ENCODE data around the gene EFHC1. TPM values are rescaled to one million over a fixed set of nuclear protein-coding genes. Genes with fewer than 3 reads are reported as not detected.

Gene EFHC1
- total RNA-seq, 2 experiments from 2014 or later: 4.2 to 5.1 TPM

DNA sequence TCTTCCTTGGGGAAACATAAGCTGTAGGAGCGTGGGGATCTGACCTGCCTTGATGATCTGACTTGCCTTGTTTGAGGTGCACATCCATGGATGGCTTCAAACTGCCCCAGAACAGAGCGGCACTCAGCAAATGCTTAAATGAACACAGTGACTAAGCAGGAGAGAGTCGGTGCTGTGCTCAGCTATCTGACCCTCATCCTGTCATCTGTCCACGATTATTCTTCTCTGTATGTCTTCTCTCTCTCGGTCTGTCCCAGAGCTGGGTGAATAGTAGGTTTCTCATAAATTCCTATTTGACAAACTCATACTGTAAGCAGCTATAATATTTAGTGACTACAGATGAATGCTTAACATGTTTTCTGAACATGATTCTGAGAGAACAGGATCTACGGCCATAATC lies 119.5 kb downstream of the EFHC1 start:
- POLR2A ChIA-PET: no interaction called here

DNA sequence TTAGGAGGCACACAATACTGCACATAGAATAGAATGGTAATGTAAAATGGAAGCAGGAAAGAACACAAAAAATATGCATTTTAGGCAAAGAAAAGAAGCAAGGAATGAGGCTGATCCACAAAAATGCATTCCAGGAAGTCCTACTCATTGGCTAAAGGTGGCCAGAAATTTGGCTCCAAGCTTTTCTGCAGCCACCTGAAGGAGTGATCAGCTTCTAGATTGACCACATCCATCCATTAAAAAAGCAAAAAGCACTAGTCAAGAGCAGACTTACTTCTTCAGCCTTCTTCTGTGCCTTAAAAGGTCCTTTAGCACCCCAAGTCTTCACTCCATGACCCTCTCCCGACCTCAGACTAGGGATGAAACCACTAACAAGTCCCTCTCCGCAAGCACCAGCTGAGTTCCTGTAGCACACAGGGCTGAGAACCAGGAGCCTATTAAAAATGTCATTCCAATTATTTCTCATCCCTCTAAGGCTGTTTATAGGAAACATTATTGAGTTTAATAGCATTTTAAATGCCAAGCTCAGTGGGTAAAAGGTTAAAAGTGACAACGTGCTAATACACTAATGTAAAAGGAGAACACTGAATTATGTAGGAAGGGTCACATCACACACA lies 120.3 kb downstream of the EFHC1 start:
- Mint-ChIP-seq H3K4me1 (peaks cover 26% of the 10 kb centered on the region), H3K36me3 (no peaks in the 10 kb centered on the region), H3K9me3 (no peaks in the 10 kb centered on the region), H3K4me3 (no peak overlapping the region), H3K27me3 (peaks cover 25% of the 10 kb centered on the region), H3K27ac (no peak overlapping the region)
- ATAC-seq (ENCODE audit: low read depth) (no peak), DNase-seq (no peak)
- POLR2A ChIA-PET: no interaction called here

More for the DNA sequence above, 119.5 kb downstream of the EFHC1 start:
- H3K27ac Mint-ChIP-seq: no peak overlapping the region
- H3K36me3 Mint-ChIP-seq: no peaks in the 10 kb centered on the region
- ATAC-seq (ENCODE audit: low read depth) (no peak), DNase-seq (no peak)
- H3K4me3 Mint-ChIP-seq: no peak overlapping the region
- H3K4me1 Mint-ChIP-seq: peaks cover 33% of the 10 kb centered on the region
- peaks cover 25% of the 10 kb centered on the region for H3K27me3 Mint-ChIP-seq
- no peaks in the 10 kb centered on the region for H3K9me3 Mint-ChIP-seq

DNA sequence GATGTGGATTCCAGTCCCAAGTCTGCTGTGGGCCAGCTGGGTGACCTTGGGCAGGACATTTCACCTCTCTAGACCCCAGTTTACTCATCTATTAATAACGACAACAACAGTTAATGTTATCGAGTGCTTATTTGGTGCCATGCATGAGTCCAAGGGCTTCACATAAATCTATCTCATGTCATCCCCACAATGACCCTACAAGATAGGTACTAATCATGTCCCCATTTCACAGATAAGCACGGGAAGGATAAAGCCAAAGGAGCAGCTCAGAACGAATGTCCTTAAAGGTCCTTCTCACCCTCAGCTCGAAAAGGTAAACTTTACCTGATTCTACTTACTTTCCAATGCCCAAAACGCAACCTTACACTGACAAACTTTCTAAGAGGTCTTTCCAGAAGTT lies 121.0 kb downstream of the EFHC1 start:
- Mint-ChIP-seq H3K9me3 (no peaks in the 10 kb centered on the region), H3K27me3 (peaks cover 25% of the 10 kb centered on the region), H3K36me3 (no peaks in the 10 kb centered on the region), H3K27ac (no peak overlapping the region), H3K4me3 (no peak overlapping the region), H3K4me1 (peaks cover 19% of the 10 kb centered on the region)
- DNase-seq (no peak), ATAC-seq (ENCODE audit: low read depth) (no peak)
- POLR2A ChIA-PET: no interaction called here

DNA sequence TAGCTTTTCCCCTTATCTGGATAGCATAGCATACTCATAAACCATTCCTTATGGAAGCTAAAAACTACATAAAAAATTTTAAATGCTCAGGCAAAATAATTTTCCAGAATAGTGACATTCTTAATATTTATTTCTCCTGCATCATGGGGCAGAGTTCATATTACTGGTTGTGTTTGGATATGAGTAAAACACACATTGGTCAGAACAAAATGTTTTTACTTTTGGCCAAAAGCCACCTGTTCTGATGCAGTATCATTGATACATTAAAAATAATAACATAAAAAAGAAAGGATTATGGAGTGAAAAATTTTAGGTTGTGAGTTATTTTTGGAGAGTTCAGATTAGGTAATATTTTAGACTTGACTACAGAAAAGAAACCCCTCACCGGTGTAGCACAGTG lies 123.1 kb downstream of the EFHC1 start:
- Mint-ChIP-seq H3K4me3 (no peak overlapping the region), H3K27me3 (peaks cover 23% of the 10 kb centered on the region), H3K4me1 (no peaks in the 10 kb centered on the region), H3K27ac (no peak overlapping the region), H3K9me3 (no peaks in the 10 kb centered on the region), H3K36me3 (no peaks in the 10 kb centered on the region)
- POLR2A ChIA-PET: no interaction called here
- ATAC-seq (ENCODE audit: low read depth) (no peak), DNase-seq (no peak)

DNA sequence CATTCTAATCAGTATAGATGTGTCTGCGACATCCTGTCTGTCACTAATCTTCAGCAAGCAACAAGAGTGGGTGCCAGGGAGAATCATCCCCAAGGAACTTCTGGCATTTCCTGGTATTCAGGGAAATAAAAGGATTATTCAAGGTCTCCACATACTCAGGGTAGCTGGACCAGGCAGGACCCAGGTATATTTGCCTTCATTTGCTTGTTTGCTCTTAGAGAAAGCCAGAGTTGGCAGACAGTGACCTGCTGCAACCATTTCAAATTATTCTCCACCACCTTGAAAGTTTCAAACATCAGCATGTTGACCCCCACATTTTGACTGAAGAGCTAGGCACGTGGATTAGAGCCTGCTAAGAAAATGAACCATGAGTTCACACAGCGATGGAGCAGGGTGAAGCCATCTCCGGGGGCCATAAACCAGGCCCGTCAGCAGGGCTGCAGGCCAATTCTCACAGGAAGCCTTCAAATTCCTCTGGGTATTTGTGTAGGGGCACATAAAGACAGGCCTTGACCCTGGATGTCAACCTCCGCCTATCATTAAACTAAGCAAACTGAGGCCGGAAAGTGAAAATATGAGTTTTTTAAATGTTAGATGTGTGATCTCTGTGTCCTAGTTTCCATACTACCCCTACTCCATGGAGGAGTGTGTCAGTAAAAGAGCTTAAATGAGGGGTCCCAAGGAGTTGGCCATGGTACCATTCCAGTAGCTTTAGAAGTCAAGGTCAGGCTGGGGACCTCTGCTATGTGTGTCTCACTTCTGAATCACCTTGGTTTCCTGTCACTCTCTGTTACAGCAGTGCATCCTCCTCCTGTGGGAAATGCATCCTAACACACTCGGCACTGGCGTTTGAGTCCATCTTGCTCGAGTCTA lies 123.8 kb downstream of the EFHC1 start:
- no peaks in the 10 kb centered on the region for H3K4me1 Mint-ChIP-seq
- H3K36me3 Mint-ChIP-seq: no peaks in the 10 kb centered on the region
- H3K4me3 Mint-ChIP-seq: no peak overlapping the region
- H3K27ac Mint-ChIP-seq: no peak overlapping the region
- H3K27me3 Mint-ChIP-seq: peaks cover 16% of the 10 kb centered on the region
- ATAC-seq (ENCODE audit: low read depth) (no peak), DNase-seq (no peak)
- POLR2A ChIA-PET: no interaction called here
- no peaks in the 10 kb centered on the region for H3K9me3 Mint-ChIP-seq

DNA sequence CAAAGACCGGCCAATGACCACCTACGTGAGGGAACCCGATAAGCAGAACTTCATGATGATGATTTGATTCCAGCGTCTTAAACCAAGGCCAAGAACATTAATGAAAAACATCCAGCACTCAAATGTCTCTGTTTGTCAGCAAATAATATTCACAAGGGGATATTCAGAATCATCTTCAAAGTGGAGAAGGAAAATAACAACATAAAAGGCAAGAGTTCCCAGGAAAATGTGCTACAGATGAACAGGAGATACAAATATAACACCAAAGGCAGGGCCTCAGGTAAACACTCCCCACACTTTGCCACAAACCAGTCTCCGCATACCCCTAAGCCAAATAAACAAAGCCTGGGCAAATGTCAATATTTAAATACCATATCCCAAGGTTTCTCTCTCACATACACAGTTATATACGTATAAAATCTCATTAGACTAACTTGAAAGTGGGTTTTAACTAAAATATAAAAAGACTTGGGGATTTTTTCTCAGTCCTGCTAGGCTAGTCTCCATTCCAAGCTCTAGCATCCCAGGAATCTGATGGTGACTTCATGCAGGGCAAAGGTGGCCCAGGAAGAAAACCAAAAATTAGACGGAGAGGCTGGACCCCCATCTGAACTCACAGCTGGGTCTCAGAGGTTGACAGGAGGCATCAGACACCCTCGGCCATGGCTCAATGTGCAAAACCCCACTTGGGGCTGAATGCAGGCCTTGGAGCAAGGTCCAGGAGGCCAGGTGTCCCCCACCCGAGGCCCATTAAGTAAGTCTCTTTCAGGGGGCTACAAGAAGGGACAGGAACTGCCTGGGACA lies 124.7 kb downstream of the EFHC1 start:
- no peak overlapping the region for H3K4me3 Mint-ChIP-seq
- H3K36me3 Mint-ChIP-seq: no peaks in the 10 kb centered on the region
- H3K27me3 Mint-ChIP-seq: peaks cover 7% of the 10 kb centered on the region
- POLR2A ChIA-PET: no interaction called here
- no peaks in the 10 kb centered on the region for H3K9me3 Mint-ChIP-seq
- ATAC-seq (ENCODE audit: low read depth): no peak
- H3K27ac Mint-ChIP-seq: no peak overlapping the region
- no peak for DNase-seq
- H3K4me1 Mint-ChIP-seq: no peaks in the 10 kb centered on the region

DNA sequence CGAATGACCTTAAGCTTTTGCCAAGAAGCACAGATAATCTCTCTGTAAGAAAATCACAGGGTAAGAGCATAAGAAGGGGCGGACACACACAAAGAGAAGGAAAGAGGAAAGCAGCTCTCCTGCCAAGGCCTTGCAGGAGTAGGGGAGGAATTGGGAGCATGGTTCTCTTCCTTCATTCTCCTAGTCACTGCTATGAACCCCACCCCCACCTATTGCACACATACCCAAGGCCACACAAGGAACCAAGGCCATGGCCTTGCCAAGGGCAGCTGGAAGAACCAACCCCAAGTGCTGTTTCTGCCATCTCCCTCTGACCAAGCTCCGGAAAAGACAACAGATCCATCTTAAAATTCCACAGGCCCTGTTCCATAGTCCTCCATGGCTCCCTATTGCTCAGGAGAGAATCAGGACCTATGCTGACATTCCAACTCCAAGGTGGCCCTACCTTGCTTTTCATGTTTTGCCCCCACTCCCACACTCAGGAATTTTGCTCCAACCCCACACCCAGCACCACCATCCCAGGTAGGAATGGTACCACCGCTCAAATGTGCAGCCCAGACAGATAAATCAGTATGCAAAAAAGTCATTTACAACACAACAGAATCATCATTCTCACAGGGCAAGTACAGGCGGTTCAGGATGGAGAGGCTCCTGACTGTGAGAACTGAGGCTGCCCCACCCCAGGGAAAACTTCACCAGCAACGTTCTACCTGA lies 125.4 kb downstream of the EFHC1 start:
- H3K9me3 Mint-ChIP-seq: no peaks in the 10 kb centered on the region
- POLR2A ChIA-PET: no interaction called here

DNA sequence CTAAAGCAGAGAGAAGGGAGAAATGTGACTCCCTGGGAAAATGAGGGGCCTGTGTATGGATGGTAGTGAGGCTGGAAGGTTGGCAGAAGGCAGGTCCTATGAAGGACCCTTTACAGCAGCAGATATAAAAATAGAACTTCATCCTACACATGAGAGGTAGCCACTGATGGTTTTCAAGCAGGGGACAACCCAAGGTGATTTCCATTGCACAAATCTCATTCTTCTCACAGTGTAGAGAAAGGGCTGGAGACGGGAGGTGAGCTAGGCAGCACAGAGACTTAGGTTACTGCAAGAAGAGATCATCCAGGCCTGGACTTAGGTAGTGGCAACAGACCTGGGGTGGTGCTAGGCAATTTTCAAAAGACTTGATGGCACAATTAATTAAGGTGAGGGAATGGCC lies 126.0 kb downstream of the EFHC1 start:
- Mint-ChIP-seq H3K4me3 (no peak overlapping the region), H3K27ac (no peak overlapping the region), H3K9me3 (no peaks in the 10 kb centered on the region), H3K4me1 (no peaks in the 10 kb centered on the region), H3K36me3 (no peaks in the 10 kb centered on the region), H3K27me3 (no peaks in the 10 kb centered on the region)
- ATAC-seq (ENCODE audit: low read depth) (no peak), DNase-seq (no peak)
- POLR2A ChIA-PET: no interaction called here

More for the DNA sequence above, 125.4 kb downstream of the EFHC1 start:
- H3K27ac Mint-ChIP-seq: no peak overlapping the region
- no peak overlapping the region for H3K4me3 Mint-ChIP-seq
- ATAC-seq (ENCODE audit: low read depth) (no peak), DNase-seq (no peak)
- H3K27me3 Mint-ChIP-seq: peaks cover 1% of the 10 kb centered on the region
- H3K36me3 Mint-ChIP-seq: no peaks in the 10 kb centered on the region
- H3K4me1 Mint-ChIP-seq: no peaks in the 10 kb centered on the region

DNA sequence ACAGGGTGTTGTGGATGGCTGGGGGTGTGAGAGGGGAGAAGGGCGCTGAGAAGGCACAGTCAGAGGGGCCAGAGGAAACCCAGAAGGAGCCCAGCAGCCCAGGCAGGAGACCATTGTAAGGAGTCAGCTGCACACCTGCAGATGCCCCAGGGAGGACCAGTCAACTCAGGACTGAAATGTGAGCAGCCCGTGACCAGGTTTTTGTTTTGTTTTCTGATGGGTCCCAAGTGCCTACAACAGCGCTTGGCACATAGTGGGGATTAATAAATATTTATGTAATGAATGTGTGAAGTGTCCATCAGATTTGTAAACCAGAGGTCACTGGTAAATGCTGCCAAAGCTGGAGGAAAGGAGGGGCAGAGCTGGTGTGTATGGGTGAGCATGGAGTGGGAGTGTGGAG lies 126.5 kb downstream of the EFHC1 start:
- Mint-ChIP-seq H3K36me3 (no peaks in the 10 kb centered on the region), H3K27me3 (no peaks in the 10 kb centered on the region), H3K4me3 (no peak overlapping the region), H3K9me3 (no peaks in the 10 kb centered on the region), H3K27ac (no peak overlapping the region), H3K4me1 (no peaks in the 10 kb centered on the region)
- POLR2A ChIA-PET: no interaction called here
- DNase-seq (no peak), ATAC-seq (ENCODE audit: low read depth) (no peak)

DNA sequence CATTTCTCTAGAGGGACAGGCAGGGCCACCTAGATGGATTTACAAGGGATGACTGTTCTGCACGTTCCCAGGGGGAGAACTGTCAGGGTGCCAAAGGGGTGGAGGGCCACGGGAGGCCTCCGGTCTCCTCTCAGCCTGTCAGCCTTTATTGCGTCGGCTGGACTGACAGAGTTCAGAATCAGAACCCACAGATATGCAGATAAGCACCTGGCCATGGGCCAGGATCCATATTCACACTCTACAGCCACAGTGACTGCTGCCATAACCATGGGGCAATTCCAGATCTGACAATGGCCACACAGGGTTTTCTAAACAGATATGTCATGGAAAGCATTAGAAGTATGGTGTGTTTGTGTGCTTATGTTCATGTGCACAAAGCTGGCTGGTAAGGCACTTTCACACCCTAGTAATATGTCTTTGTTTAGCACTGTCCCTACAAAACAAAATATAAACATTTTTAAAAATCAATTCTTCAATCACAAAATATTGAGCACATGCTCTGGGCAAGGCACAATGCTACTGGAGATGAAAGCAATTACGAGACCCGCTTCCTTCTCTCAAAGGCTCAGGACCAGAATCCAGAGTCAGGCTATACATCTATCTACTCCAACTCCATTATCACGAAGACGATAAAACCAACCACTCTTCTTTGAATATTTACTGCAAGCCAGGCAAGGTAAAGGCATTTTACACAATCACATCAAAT lies 127.7 kb downstream of the EFHC1 start:
- ATAC-seq (ENCODE audit: low read depth): no peak
- DNase-seq: no peak
- no peak overlapping the region for H3K27ac Mint-ChIP-seq
- H3K9me3 Mint-ChIP-seq: no peaks in the 10 kb centered on the region
- POLR2A ChIA-PET: no interaction called here
- H3K4me1 Mint-ChIP-seq: no peaks in the 10 kb centered on the region
- H3K36me3 Mint-ChIP-seq: no peaks in the 10 kb centered on the region
- H3K4me3 Mint-ChIP-seq: no peak overlapping the region
- H3K27me3 Mint-ChIP-seq: no peaks in the 10 kb centered on the region

DNA sequence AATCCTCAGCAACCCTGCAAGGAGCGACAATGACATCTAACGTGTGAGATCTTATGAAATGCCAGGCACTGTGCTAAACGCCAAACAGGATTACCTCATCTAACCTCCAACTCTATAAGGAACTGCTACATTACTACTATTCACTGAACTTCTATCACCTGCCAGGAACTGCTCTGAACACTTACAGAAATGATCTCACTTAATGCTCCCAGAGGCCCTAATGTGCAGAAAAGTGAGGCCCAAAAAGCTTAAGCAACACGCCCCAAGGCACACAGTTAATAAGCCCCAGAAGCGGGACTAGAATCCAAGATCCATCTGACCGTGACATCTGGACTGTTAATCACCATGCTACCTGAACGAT lies 128.2 kb downstream of the EFHC1 start:
- DNase-seq (no peak), ATAC-seq (ENCODE audit: low read depth) (no peak)
- Mint-ChIP-seq H3K27ac (no peak overlapping the region), H3K27me3 (no peaks in the 10 kb centered on the region), H3K36me3 (no peaks in the 10 kb centered on the region), H3K4me3 (no peak overlapping the region), H3K4me1 (no peaks in the 10 kb centered on the region), H3K9me3 (no peaks in the 10 kb centered on the region)
- POLR2A ChIA-PET: no interaction called here

DNA sequence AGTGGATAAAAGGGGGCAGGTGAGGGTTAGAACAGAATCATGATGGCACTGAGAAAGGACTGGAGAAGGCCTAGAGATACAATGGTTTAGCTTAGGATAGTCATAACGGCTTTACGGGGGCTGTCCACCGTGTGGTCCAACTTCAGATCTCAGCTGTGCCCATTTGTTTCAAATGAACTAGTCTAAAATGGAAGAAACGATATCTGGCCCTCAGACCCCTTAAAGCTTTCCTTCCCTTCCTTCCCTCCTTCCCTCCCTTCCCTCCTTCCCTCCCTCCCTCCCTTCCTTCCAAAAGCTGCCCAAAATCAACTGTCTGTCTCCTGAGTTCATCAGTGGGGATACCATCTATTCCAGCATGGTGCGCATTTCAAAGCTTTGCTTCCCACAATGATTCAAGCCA lies 128.9 kb downstream of the EFHC1 start:
- POLR2A ChIA-PET: interaction anchor here (0.9 kb wide), 1 partner anchor 129 kb away, joined by 3 read pairs; no protein-coding TSS in a partner anchor
- no peak for DNase-seq
- no peak overlapping the region for H3K4me3 Mint-ChIP-seq

DNA sequence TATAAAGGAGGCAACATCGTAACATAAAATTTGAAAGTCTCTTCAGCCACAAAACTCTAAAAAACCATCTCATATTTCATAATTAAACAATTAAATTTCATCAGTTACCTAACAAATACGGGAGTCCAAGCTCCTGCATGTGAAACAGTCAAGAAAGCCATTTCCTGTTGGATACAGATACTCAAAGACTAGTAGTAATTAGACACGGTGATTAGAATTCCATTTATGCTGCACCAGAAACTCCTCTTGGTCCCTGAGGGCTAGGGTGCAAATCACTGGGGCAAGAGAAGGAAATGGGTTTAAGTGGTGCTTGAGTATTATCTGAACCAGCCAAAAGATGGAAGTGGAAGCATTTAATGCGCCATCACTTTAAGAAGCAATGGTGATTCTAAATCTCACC lies 129.3 kb downstream of the EFHC1 start:
- POLR2A ChIA-PET: interaction anchor here (0.9 kb wide), 1 partner anchor 130 kb away, joined by 3 read pairs; no protein-coding TSS in a partner anchor
- DNase-seq: no peak
- no peaks in the 10 kb centered on the region for H3K4me1 Mint-ChIP-seq
- H3K27me3 Mint-ChIP-seq: no peaks in the 10 kb centered on the region
- no peaks in the 10 kb centered on the region for H3K9me3 Mint-ChIP-seq
- no peak overlapping the region for H3K4me3 Mint-ChIP-seq
- no peak overlapping the region for H3K27ac Mint-ChIP-seq
- peaks cover 2% of the 10 kb centered on the region for H3K36me3 Mint-ChIP-seq
- ATAC-seq (ENCODE audit: low read depth): no peak

More for the DNA sequence above, 128.9 kb downstream of the EFHC1 start:
- Mint-ChIP-seq H3K27ac (no peak overlapping the region), H3K4me1 (no peaks in the 10 kb centered on the region), H3K27me3 (no peaks in the 10 kb centered on the region), H3K9me3 (no peaks in the 10 kb centered on the region), H3K36me3 (peaks cover 2% of the 10 kb centered on the region)
- no peak for ATAC-seq (ENCODE audit: low read depth)
